Natural killer cell (primary cell): ENCODE data around the gene PTPRO. TPM values are rescaled to one million over a fixed set of nuclear protein-coding genes. Genes with fewer than 3 reads are reported as not detected.

Experiments used
- ATAC-seq, 3 donors: fragments of 150-1000 bp in 2 of 3; fragments of 200-7000 bp in 1 of 3; cut with Tn5 transposase; 1 replicate in 1 of 3; 2 replicates in 2 of 3; pipeline ENCODE4 v1.10.0; 2021; ENCODE audit warnings: mild to moderate bottlenecking in 2 of 3, moderate library complexity in 2 of 3
- DNase-seq, 2 donors: peaks; one replicate each; pipeline versions ENCODE4 v3.0.0 to v3.0.0-alpha.2; 2013 to 2021; ENCODE audit warnings: mixed read lengths in 1 of 2
- H3K27ac ChIP-seq: one replicate; pipeline ENCODE4 v1.5.1; 2013; ENCODE audit warnings: mild to moderate bottlenecking, low read length
- H3K27me3 ChIP-seq: one replicate; pipeline ENCODE4 v1.6.1; 2013; ENCODE audit warnings: low read length; ENCODE audit not compliant: control insufficient read depth, insufficient read depth
- H3K36me3 ChIP-seq: one replicate; pipeline ENCODE4 v1.6.1; 2013; ENCODE audit warnings: low read length; ENCODE audit not compliant: control insufficient read depth, insufficient read depth
- H3K4me1 ChIP-seq: one replicate; pipeline ENCODE4 v1.6.1; 2013; ENCODE audit warnings: low read length; ENCODE audit not compliant: control insufficient read depth, insufficient read depth
- H3K4me3 ChIP-seq: one replicate; pipeline ENCODE4 v1.5.1; 2013; ENCODE audit warnings: low read length
- H3K9me3 ChIP-seq: one replicate; pipeline ENCODE4 v1.6.1; 2013; ENCODE audit warnings: low read length; ENCODE audit not compliant: control insufficient read depth, insufficient read depth
- H3K27ac Mint-ChIP-seq, 2 donors: one replicate each; pipeline ENCODE4 v1.8.0; 2022; ENCODE audit warnings: mild to moderate bottlenecking in 2 of 2, mixed read lengths in 2 of 2, moderate library complexity in 1 of 2
- H3K27me3 Mint-ChIP-seq, 2 donors: one replicate each; pipeline ENCODE4 v1.8.0; 2022; ENCODE audit warnings: low read depth in 2 of 2, mixed read lengths in 2 of 2
- H3K36me3 Mint-ChIP-seq: one replicate; pipeline ENCODE4 v1.8.0; 2022; ENCODE audit warnings: mixed read lengths
- H3K4me1 Mint-ChIP-seq, 2 donors: one replicate each; pipeline ENCODE4 v1.8.0; 2022; ENCODE audit warnings: mixed read lengths in 2 of 2
- H3K4me3 Mint-ChIP-seq: one replicate; pipeline ENCODE4 v1.8.0; 2022; ENCODE audit warnings: mild to moderate bottlenecking, moderate library complexity, mixed read lengths
- H3K9me3 Mint-ChIP-seq, 2 donors: one replicate each; pipeline ENCODE4 v1.8.0; 2022; ENCODE audit warnings: mixed read lengths in 2 of 2
- WGBS: methylation state at CpG from one replicate; pipeline ENCODE4 v1.1.7; 2013; ENCODE audit warnings: missing lambda C conversion rate; ENCODE audit not compliant: insufficient coverage; 5-methylcytosine and 5-hydroxymethylcytosine counted together
- intact Hi-C: fragments of 100-400 bp; cut with micrococcal nuclease; formaldehyde crosslinking; loops from one replicate; pipeline ENCODE4 v1.14.2; 2022
- total RNA-seq, 4 donors: library from RNA; stranded (reverse); fragments of 120-200 nt in 1 of 4; gene quantifications; one replicate each; pipeline versions ENCODE4 v1.2.3 to v1.2.4, GENCODE V29; 2013 to 2022
- TF ChIP-seq, protein P1 (sequence below): fragments of 200-600 bp; IDR thresholded peaks from one replicate; pipeline ENCODE4 v1.8.0; 2022; ENCODE audit warnings: antibody characterized with exemption

PTPRO gene
- total RNA-seq, 3 donors from 2014 or later (not counting 1 experiment from before 2014, with no cell fraction given), result 0.29 to 1.2 (median 0.53) TPM

DNA sequence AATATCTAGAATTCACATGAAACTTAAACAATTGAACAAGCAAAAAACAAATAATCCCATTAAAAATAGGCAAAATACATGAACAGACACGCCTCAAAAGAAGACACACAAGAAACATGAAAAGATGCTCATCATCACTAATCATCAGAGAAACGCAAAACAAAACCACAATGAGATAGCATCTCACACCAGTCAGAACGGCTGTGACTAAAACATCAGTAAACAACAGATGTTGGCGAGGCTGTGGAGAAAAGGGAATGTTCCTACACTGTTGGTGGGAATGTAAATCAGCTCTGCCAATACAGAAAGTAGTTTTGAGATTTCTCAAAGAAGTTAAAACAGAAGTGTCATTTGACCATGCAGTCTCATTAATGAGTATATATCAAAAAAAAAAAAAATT is 121.3 kb downstream of the PTPRO start:
- H3K36me3 Mint-ChIP-seq, result no peaks in the 10 kb centered on the region
- H3K4me3 ChIP-seq, result no peak overlapping the region
- 71% methylated on average over 4 of the region's 4 CpGs for WGBS
- no peak overlapping the region for H3K27ac Mint-ChIP-seq
- intact Hi-C loops, result no loop called here
- H3K4me1 ChIP-seq, result no peaks in the 10 kb centered on the region
- H3K9me3 Mint-ChIP-seq, result peaks cover 0 to 13% of the 10 kb centered on the region in 2 donors
- ATAC-seq (no peak), DNase-seq (no peak)
- H3K4me3 Mint-ChIP-seq, result no peak overlapping the region
- no peaks in the 10 kb centered on the region for H3K27me3 ChIP-seq
- no peaks in the 10 kb centered on the region for H3K36me3 ChIP-seq
- peaks cover 0 to 7% of the 10 kb centered on the region in 2 donors for H3K27me3 Mint-ChIP-seq
- H3K27ac ChIP-seq, result no peak overlapping the region
- TF ChIP-seq, protein P1, sequence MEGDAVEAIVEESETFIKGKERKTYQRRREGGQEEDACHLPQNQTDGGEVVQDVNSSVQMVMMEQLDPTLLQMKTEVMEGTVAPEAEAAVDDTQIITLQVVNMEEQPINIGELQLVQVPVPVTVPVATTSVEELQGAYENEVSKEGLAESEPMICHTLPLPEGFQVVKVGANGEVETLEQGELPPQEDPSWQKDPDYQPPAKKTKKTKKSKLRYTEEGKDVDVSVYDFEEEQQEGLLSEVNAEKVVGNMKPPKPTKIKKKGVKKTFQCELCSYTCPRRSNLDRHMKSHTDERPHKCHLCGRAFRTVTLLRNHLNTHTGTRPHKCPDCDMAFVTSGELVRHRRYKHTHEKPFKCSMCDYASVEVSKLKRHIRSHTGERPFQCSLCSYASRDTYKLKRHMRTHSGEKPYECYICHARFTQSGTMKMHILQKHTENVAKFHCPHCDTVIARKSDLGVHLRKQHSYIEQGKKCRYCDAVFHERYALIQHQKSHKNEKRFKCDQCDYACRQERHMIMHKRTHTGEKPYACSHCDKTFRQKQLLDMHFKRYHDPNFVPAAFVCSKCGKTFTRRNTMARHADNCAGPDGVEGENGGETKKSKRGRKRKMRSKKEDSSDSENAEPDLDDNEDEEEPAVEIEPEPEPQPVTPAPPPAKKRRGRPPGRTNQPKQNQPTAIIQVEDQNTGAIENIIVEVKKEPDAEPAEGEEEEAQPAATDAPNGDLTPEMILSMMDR, result no peak
- peaks cover 2% of the 10 kb centered on the region for H3K9me3 ChIP-seq
- H3K4me1 Mint-ChIP-seq, result no peaks in the 10 kb centered on the region

DNA sequence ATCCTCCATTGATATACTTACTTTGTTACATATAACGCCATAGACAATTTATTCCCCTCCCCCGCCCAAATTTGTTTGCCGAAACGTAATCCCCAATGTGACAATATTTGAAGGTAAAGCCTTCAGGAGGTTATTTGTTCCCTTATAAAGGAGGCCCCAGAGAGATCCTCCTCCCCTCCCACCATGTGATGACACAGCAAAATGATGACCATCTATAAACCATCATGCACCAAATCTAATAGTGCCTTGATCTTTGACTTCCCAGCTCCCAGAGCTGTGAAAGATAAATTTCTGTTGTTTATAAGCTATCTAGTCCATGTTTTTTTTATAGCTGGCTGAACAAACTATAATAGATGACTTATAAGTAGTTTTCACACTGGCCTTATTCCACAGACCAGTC is 122.2 kb downstream of the PTPRO start:
- Histone ChIP-seq H3K27me3 (no peaks in the 10 kb centered on the region), H3K4me3 (no peak overlapping the region), H3K9me3 (no peaks in the 10 kb centered on the region), H3K36me3 (no peaks in the 10 kb centered on the region), H3K4me1 (no peaks in the 10 kb centered on the region), H3K27ac (no peak overlapping the region)
- ATAC-seq, result no peak
- Mint-ChIP-seq H3K27me3 (peaks cover 0 to 9% of the 10 kb centered on the region in 2 donors), H3K4me3 (no peak overlapping the region), H3K27ac (no peak overlapping the region), H3K9me3 (peaks cover 0 to 10% of the 10 kb centered on the region in 2 donors), H3K36me3 (no peaks in the 10 kb centered on the region), H3K4me1 (no peaks in the 10 kb centered on the region)
- no peak for DNase-seq
- TF ChIP-seq, protein P1, result no peak
- WGBS, result 88% methylated on average over 3 of the region's 4 CpGs
- intact Hi-C loops, result no loop called here

DNA sequence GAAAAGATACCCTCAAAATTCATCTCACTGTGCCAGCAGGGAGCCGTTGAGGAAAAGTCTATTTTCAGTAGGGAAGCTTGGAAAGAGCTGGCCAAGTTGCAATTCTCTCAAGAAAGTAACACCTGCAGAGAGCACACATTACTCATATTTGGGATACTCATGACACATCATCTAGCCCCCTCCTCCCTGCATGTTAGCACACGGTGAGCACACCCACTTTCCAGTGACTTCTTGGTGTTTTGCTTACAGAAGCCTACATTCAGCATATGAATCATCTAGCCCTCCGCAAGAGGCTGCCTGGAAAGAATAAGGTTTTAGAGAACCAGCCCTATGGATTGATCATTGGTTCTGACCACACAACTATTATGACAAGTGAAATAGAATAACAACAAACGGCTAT is 124.5 kb downstream of the PTPRO start:
- no peaks in the 10 kb centered on the region for H3K4me1 Mint-ChIP-seq
- Histone ChIP-seq H3K4me3 (no peak overlapping the region), H3K4me1 (no peaks in the 10 kb centered on the region), H3K27me3 (no peaks in the 10 kb centered on the region), H3K36me3 (no peaks in the 10 kb centered on the region), H3K27ac (no peak overlapping the region), H3K9me3 (no peaks in the 10 kb centered on the region)
- intact Hi-C loops, result no loop called here
- ATAC-seq (no peak), DNase-seq (no peak)
- no peak overlapping the region for H3K27ac Mint-ChIP-seq
- H3K36me3 Mint-ChIP-seq, result no peaks in the 10 kb centered on the region
- H3K4me3 Mint-ChIP-seq, result no peak overlapping the region
- TF ChIP-seq, protein P1, result no peak
- WGBS, result 89% methylated on average over 3 of the region's 4 CpGs
- H3K9me3 Mint-ChIP-seq, result peaks cover 0 to 10% of the 10 kb centered on the region in 2 donors
- H3K27me3 Mint-ChIP-seq, result peaks cover 0 to 6% of the 10 kb centered on the region in 2 donors

DNA sequence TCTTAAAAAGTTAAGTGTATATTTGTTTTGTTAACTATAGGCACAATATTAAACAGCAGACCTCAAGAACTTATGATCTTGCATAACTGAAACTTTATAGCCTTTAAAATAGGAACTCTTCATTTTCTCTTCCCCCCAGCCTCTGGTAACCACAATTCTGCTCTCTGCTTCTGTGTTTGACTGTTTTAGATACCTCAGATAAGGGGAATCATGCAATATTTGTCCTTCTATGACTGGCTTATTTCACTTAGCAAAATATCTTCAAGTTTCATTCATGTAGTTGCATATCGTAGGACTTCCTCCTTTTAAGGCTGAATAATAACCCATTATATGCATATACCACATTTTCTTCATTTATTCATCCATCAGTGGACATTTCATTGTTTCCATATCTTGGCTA is 131.3 kb downstream of the PTPRO start:
- Mint-ChIP-seq H3K27ac (no peak overlapping the region), H3K36me3 (peaks cover 10% of the 10 kb centered on the region), H3K27me3 (peaks cover 0 to 2% of the 10 kb centered on the region in 2 donors), H3K9me3 (peaks cover 12% of the 10 kb centered on the region in 2 donors), H3K4me1 (no peaks in the 10 kb centered on the region), H3K4me3 (no peak overlapping the region)
- intact Hi-C loops, result no loop called here
- Histone ChIP-seq H3K4me3 (no peak overlapping the region), H3K9me3 (no peaks in the 10 kb centered on the region), H3K4me1 (no peaks in the 10 kb centered on the region), H3K27ac (no peak overlapping the region), H3K36me3 (no peaks in the 10 kb centered on the region), H3K27me3 (no peaks in the 10 kb centered on the region)
- DNase-seq, result no peak
- 0% methylated on average over 1 of the region's 1 CpG for WGBS
- TF ChIP-seq, protein P1, result no peak
- ATAC-seq, result no peak
